GM06990 (cell line): ENCODE measurements around the gene MS4A7.

Experiments
- DNase-seq: peaks from one replicate; pipeline ENCODE4 v3.0.0-alpha.2; 2011; ENCODE audit not compliant: insufficient read length; ENCODE audit errors: extremely low read depth
- H3K27me3 ChIP-seq: replicated peaks from 2 replicates; pipeline ENCODE4 v1.6.0; 2011; ENCODE audit warnings: low read length; ENCODE audit not compliant: control insufficient read depth, insufficient read depth
- H3K36me3 ChIP-seq: 2 replicates; pipeline ENCODE4 v1.5.1; 2011; ENCODE audit warnings: low read length; ENCODE audit not compliant: control insufficient read depth, insufficient read depth
- H3K4me3 ChIP-seq: replicated peaks from 2 replicates; pipeline ENCODE4 v1.5.1; 2011; ENCODE audit warnings: low read depth, mild to moderate bottlenecking, control low read depth, low read length
- TF ChIP-seq, protein P1 (sequence below): IDR thresholded peaks from 2 replicates; pipeline ENCODE4 v1.5.1; 2011; ENCODE audit warnings: low read length, control low read depth, mild to moderate bottlenecking, inconsistent platforms; ENCODE audit not compliant: insufficient read depth, poor library complexity, severe bottlenecking

MS4A7 gene

GRCh38 chr11:60339356-60339755 lies 39.0 kb upstream of the MS4A7 start:
- Histone ChIP-seq H3K4me3 (no peak overlapping the region), H3K36me3 (no peaks in the 10 kb centered on the region), H3K27me3 (no peaks in the 10 kb centered on the region)
- TF ChIP-seq, protein P1, sequence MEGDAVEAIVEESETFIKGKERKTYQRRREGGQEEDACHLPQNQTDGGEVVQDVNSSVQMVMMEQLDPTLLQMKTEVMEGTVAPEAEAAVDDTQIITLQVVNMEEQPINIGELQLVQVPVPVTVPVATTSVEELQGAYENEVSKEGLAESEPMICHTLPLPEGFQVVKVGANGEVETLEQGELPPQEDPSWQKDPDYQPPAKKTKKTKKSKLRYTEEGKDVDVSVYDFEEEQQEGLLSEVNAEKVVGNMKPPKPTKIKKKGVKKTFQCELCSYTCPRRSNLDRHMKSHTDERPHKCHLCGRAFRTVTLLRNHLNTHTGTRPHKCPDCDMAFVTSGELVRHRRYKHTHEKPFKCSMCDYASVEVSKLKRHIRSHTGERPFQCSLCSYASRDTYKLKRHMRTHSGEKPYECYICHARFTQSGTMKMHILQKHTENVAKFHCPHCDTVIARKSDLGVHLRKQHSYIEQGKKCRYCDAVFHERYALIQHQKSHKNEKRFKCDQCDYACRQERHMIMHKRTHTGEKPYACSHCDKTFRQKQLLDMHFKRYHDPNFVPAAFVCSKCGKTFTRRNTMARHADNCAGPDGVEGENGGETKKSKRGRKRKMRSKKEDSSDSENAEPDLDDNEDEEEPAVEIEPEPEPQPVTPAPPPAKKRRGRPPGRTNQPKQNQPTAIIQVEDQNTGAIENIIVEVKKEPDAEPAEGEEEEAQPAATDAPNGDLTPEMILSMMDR = no peak
- no peak for DNase-seq

GRCh38 chr11:60343094-60343704 lies 35.1 kb upstream of the MS4A7 start:
- no peaks in the 10 kb centered on the region for H3K36me3 ChIP-seq
- TF ChIP-seq, protein P1 = peak; percentile 62

DNA sequence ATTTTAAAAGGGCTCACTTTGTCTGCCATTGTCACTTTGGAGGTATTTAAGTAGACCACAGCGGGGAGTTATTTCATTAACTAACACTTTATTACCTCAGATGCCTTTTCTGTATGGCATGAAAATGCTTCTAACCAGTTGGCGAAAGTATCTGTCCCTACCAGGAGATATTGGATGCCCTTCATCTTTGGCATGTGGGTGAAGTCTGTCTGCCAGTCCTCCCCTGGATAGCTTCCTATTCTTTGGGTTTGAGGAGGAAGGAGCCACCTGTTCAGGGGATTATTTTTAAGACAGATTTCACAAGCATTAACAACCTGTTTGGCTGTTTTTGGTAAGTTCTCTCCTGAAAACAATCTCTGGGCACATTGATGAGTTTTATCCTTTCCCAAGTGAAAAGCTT lies 34.2 kb upstream of the MS4A7 start:
- H3K4me3 ChIP-seq = no peak overlapping the region
- H3K36me3 ChIP-seq = no peaks in the 10 kb centered on the region
- H3K27me3 ChIP-seq = no peaks in the 10 kb centered on the region
- TF ChIP-seq, protein P1 = no peak
- no peak for DNase-seq

More at GRCh38 chr11:60343094-60343704, 35.1 kb upstream of the MS4A7 start:
- DNase-seq = no peak
- no peaks in the 10 kb centered on the region for H3K27me3 ChIP-seq
- H3K4me3 ChIP-seq = no peak overlapping the region

DNA sequence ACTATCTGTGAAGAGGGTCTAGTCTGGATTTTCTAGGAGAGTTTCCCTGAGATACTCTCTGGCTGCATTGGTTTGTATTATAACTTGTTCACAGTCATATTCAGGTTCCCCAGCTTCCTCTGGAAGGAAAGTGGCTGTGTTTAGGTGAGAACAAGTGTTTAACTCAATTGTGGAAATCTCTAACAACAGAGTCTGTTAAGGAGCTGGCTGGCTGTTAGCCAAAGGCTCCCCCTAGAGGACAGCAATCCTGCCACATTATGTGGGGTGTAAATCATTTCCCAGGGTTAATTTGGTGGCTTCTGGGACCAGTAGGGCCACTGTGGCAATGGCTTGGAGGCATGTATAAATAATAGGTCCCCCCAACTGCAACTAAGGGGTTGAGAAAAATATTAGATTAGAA lies 32.8 kb upstream of the MS4A7 start:
- DNase-seq = no peak
- no peak overlapping the region for H3K4me3 ChIP-seq
- TF ChIP-seq, protein P1 = peak; percentile 72
- no peaks in the 10 kb centered on the region for H3K36me3 ChIP-seq
- H3K27me3 ChIP-seq = no peaks in the 10 kb centered on the region

- Histone ChIP-seq H3K36me3 (no peaks in the 10 kb centered on the region), H3K4me3 (no peak overlapping the region), H3K27me3 (no peaks in the 10 kb centered on the region)
- TF ChIP-seq, protein P1 = no peak
- DNase-seq = no peak
Observed at GRCh38 chr11:60347084-60347797, 31.1 kb upstream of the MS4A7 start.
